HEK293 (cell line): ENCODE results near the gene FEZF2.

ENCODE experiments used
- CTCF ChIA-PET: fragments of 350-600 bp; formaldehyde crosslinking; extraction: SDS; loops from one replicate; lab custom pipeline; 2021; ENCODE audit warnings: antibody characterized with exemption; lab: Yijun Ruan, JAX
- POLR2A ChIA-PET: fragments of 300-600 bp; formaldehyde crosslinking; extraction: SDS; loops from one replicate; lab custom pipeline; 2020; ENCODE audit warnings: antibody characterized with exemption, inconsistent platforms; lab: Yijun Ruan, JAX
- H3K27ac ChIP-seq: fragments of 200-500 bp; sonication (Bioruptor generic); 2 replicates; pipeline ENCODE4 v1.5.1; 2014; ENCODE audit warnings: low read depth, low read length, control low read depth, inconsistent platforms; ENCODE audit errors: extremely low read depth
- H3K36me3 ChIP-seq, 2 experiments: fragments of 200-500 bp in 1 of 2; sonication (Bioruptor generic) in 1 of 2; 1 replicate in 1 of 2; 2 replicates in 1 of 2; pipeline ENCODE4 v1.5.1; 2014 to 2017; ENCODE audit warnings: inconsistent platforms in 2 of 2, low read length in 2 of 2; ENCODE audit not compliant: control insufficient read depth in 2 of 2, insufficient read depth in 1 of 2
- H3K4me1 ChIP-seq: fragments of 200-500 bp; sonication (Bioruptor generic); 2 replicates; pipeline ENCODE4 v1.5.1; 2014; ENCODE audit warnings: mild to moderate bottlenecking, low read length, inconsistent platforms; ENCODE audit not compliant: control insufficient read depth, insufficient read depth
- H3K4me3 ChIP-seq: 2 replicates; pipeline ENCODE4 v1.5.1; 2011; ENCODE audit warnings: low read depth, mild to moderate bottlenecking, control low read depth, low read length, moderate library complexity
- H3K9me3 ChIP-seq: fragments of 200-500 bp; sonication (Bioruptor generic); 2 replicates; pipeline ENCODE4 v1.5.1; 2014; ENCODE audit warnings: low read depth, low read length, inconsistent platforms; ENCODE audit not compliant: control insufficient read depth, insufficient read depth
- BCL11B ChIP-seq: fragments of 450-650 bp; formaldehyde crosslinking; IDR thresholded peaks from 2 replicates; pipeline ENCODE4 v1.5.1; 2016; ENCODE audit warnings: low read depth, missing biosample characterization, missing genetic modification characterization
- GFI1B ChIP-seq: fragments of 450-650 bp; formaldehyde crosslinking; IDR thresholded peaks from 2 replicates; pipeline ENCODE4 v1.5.1; 2016; ENCODE audit warnings: missing biosample characterization, missing genetic modification characterization
- GLI2 ChIP-seq: fragments of 450-650 bp; formaldehyde crosslinking; IDR thresholded peaks from 2 replicates; pipeline ENCODE4; 2017; ENCODE audit warnings: missing biosample characterization, missing genetic modification characterization, low read depth, borderline replicate concordance
- KLF7 ChIP-seq: fragments of 450-650 bp; formaldehyde crosslinking; IDR thresholded peaks from 2 replicates; pipeline ENCODE4 v1.5.1; 2016; ENCODE audit warnings: missing biosample characterization, missing genetic modification characterization, borderline replicate concordance
- PRDM1 ChIP-seq: fragments of 450-650 bp; formaldehyde crosslinking; IDR thresholded peaks from 2 replicates; pipeline ENCODE4; 2016; ENCODE audit warnings: missing biosample characterization, missing genetic modification characterization
- ZBTB21 ChIP-seq: fragments of 450-650 bp; formaldehyde crosslinking; IDR thresholded peaks from 2 replicates; pipeline ENCODE4 v1.5.1; 2017; ENCODE audit warnings: missing biosample characterization, missing genetic modification characterization
- ZFP3 ChIP-seq: fragments of 450-650 bp; formaldehyde crosslinking; IDR thresholded peaks from 2 replicates; pipeline ENCODE4 v1.5.1; 2016; ENCODE audit warnings: low read depth, missing biosample characterization, missing genetic modification characterization
- ZNF114 ChIP-seq: fragments of 450-650 bp; formaldehyde crosslinking; IDR thresholded peaks from 2 replicates; pipeline ENCODE4 v1.5.0; 2017; ENCODE audit warnings: missing biosample characterization, missing genetic modification characterization
- ZNF133 ChIP-seq: fragments of 450-650 bp; formaldehyde crosslinking; IDR thresholded peaks from 2 replicates; pipeline ENCODE4 v1.5.1; 2016; ENCODE audit warnings: missing biosample characterization, missing genetic modification characterization
- ZNF174 ChIP-seq: fragments of 450-650 bp; formaldehyde crosslinking; IDR thresholded peaks from 2 replicates; pipeline ENCODE4 v1.5.0; 2017; ENCODE audit warnings: missing biosample characterization, mild to moderate bottlenecking, missing genetic modification characterization
- ZNF18 ChIP-seq: fragments of 450-650 bp; formaldehyde crosslinking; IDR thresholded peaks from 2 replicates; pipeline ENCODE4 v1.5.1; 2016; ENCODE audit warnings: missing biosample characterization, missing genetic modification characterization
- ZNF23 ChIP-seq: fragments of 450-650 bp; formaldehyde crosslinking; IDR thresholded peaks from 2 replicates; pipeline ENCODE4 v1.5.1; 2016; ENCODE audit warnings: missing biosample characterization, missing genetic modification characterization, borderline replicate concordance
- ZNF280C ChIP-seq: fragments of 450-650 bp; formaldehyde crosslinking; IDR thresholded peaks from 2 replicates; pipeline ENCODE4 v1.5.1; 2016; ENCODE audit warnings: missing biosample characterization, missing genetic modification characterization
- ZNF292 ChIP-seq: fragments of 450-650 bp; formaldehyde crosslinking; IDR thresholded peaks from 2 replicates; pipeline ENCODE4 v1.5.1; 2016; ENCODE audit warnings: low read depth, missing biosample characterization, missing genetic modification characterization, borderline replicate concordance
- ZNF391 ChIP-seq: fragments of 450-650 bp; formaldehyde crosslinking; IDR thresholded peaks from 2 replicates; pipeline ENCODE4 v1.5.1; 2016; ENCODE audit warnings: low read depth, missing biosample characterization, missing genetic modification characterization, borderline replicate concordance
- ZNF394 ChIP-seq: fragments of 450-650 bp; formaldehyde crosslinking; IDR thresholded peaks from 2 replicates; pipeline ENCODE4 v1.5.1; 2016; ENCODE audit warnings: missing biosample characterization, missing genetic modification characterization, mild to moderate bottlenecking, moderate library complexity, borderline replicate concordance
- ZNF423 ChIP-seq: fragments of 450-650 bp; formaldehyde crosslinking; IDR thresholded peaks from 2 replicates; pipeline ENCODE4 v1.5.1; 2016; ENCODE audit warnings: missing biosample characterization, missing genetic modification characterization
- ZNF449 ChIP-seq: fragments of 450-650 bp; formaldehyde crosslinking; IDR thresholded peaks from 2 replicates; pipeline ENCODE4 v1.5.1; 2017; ENCODE audit warnings: missing biosample characterization, mild to moderate bottlenecking, missing genetic modification characterization, moderate library complexity
- ZNF521 ChIP-seq: fragments of 450-650 bp; formaldehyde crosslinking; IDR thresholded peaks from 2 replicates; pipeline ENCODE4 v1.5.1; 2017; ENCODE audit warnings: missing biosample characterization, mild to moderate bottlenecking, missing genetic modification characterization
- ZNF529 ChIP-seq: fragments of 450-650 bp; formaldehyde crosslinking; IDR thresholded peaks from 2 replicates; pipeline ENCODE4 v1.5.1; 2017; ENCODE audit warnings: missing genetic modification characterization, missing biosample characterization; ENCODE audit not compliant: insufficient replicate concordance
- ZNF560 ChIP-seq: fragments of 450-650 bp; formaldehyde crosslinking; IDR thresholded peaks from 2 replicates; pipeline ENCODE4 v1.5.1; 2017; ENCODE audit warnings: missing biosample characterization, missing genetic modification characterization, borderline replicate concordance
- ZNF561 ChIP-seq: fragments of 450-650 bp; IDR thresholded peaks from 2 replicates; pipeline ENCODE4 v1.5.1; 2018; ENCODE audit warnings: missing biosample characterization, missing genetic modification characterization, borderline replicate concordance
- ZNF596 ChIP-seq: fragments of 450-650 bp; IDR thresholded peaks from 2 replicates; pipeline ENCODE4 v1.5.0; 2018; ENCODE audit warnings: missing biosample characterization, mild to moderate bottlenecking, missing genetic modification characterization, moderate library complexity
- ZNF664 ChIP-seq: fragments of 450-650 bp; formaldehyde crosslinking; IDR thresholded peaks from 2 replicates; pipeline ENCODE4 v1.5.1; 2016; ENCODE audit warnings: missing biosample characterization, missing genetic modification characterization
- ZNF792 ChIP-seq: fragments of 450-650 bp; formaldehyde crosslinking; IDR thresholded peaks from 2 replicates; pipeline ENCODE4 v1.5.1; 2016; ENCODE audit warnings: missing biosample characterization, missing genetic modification characterization
- ZSCAN30 ChIP-seq: fragments of 450-650 bp; IDR thresholded peaks from 2 replicates; pipeline ENCODE4 v1.5.1; 2018; ENCODE audit warnings: missing biosample characterization, mild to moderate bottlenecking, missing genetic modification characterization, moderate library complexity
- TF ChIP-seq, protein P1 (sequence below): fragments of 450-650 bp; formaldehyde crosslinking; IDR thresholded peaks from 2 replicates; pipeline ENCODE4 v1.5.1; 2016; ENCODE audit warnings: missing biosample characterization, missing genetic modification characterization
- TF ChIP-seq, protein P2 (sequence below): fragments of 450-650 bp; IDR thresholded peaks from 2 replicates; pipeline ENCODE4 v1.5.1; 2018; ENCODE audit warnings: missing biosample characterization, missing genetic modification characterization
- TF ChIP-seq, protein P3 (sequence below): sonication (generic); formaldehyde crosslinking; IDR thresholded peaks from 2 replicates; pipeline ENCODE4 v1.8.1; 2022; ENCODE audit warnings: mild to moderate bottlenecking, moderate library complexity, missing genetic modification reagents

FEZF2 gene

DNA sequence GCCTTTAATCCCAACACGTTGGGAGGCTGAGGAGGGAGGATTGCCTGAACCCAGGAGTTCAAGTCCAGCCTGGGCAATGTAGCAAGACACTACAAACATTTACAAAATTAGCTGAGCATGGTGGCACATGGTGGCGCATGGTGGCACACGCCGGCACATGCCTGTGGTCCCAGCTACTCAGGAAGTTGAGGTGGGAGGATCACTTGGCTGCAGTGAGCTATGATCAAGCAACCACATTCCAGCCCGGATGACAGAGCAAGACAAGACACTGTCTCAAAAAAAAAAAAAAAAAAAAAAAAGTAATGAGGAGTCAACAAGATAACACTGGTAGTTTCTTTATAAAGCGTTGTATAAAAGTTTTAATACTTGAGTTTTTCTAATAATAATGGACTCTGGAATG is 10.1 kb downstream of the FEZF2 start:
- no peak overlapping the region for H3K4me3 ChIP-seq
- no peaks in the 10 kb centered on the region for H3K36me3 ChIP-seq
- TF ChIP-seq ZNF174 (tag by site-specific recombination) (no peak), KLF7 (no peak), ZNF449 (tag by site-specific recombination) (no peak), ZNF561 (tag by site-specific recombination) (no peak), PRDM1 (no peak), ZNF18 (tag by site-specific recombination) (no peak), ZNF560 (no peak), ZNF114 (no peak), ZNF792 (no peak), ZNF394 (tag by site-specific recombination) (no peak), ZNF596 (no peak), ZNF280C (tag by site-specific recombination) (no peak), ZNF292 (tag by site-specific recombination) (no peak), ZNF423 (no peak), ZNF391 (no peak), ZNF521 (tag by site-specific recombination) (no peak), BCL11B (tag by site-specific recombination) (no peak), ZNF23 (tag by site-specific recombination) (no peak), ZBTB21 (tag by site-specific recombination) (no peak)
- TF ChIP-seq, protein P1, sequence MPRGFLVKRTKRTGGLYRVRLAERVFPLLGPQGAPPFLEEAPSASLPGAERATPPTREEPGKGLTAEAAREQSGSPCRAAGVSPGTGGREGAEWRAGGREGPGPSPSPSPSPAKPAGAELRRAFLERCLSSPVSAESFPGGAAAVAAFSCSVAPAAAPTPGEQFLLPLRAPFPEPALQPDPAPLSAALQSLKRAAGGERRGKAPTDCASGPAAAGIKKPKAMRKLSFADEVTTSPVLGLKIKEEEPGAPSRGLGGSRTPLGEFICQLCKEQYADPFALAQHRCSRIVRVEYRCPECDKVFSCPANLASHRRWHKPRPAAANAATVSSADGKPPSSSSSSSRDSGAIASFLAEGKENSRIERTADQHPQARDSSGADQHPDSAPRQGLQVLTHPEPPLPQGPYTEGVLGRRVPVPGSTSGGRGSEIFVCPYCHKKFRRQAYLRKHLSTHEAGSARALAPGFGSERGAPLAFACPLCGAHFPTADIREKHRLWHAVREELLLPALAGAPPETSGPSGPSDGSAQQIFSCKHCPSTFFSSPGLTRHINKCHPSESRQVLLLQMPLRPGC (tag by site-specific recombination): no peak
- POLR2A ChIA-PET: no interaction called here
- H3K9me3 ChIP-seq: no peaks in the 10 kb centered on the region
- no peaks in the 10 kb centered on the region for H3K4me1 ChIP-seq
- H3K27ac ChIP-seq: no peak overlapping the region
- CTCF ChIA-PET: no interaction called here

DNA sequence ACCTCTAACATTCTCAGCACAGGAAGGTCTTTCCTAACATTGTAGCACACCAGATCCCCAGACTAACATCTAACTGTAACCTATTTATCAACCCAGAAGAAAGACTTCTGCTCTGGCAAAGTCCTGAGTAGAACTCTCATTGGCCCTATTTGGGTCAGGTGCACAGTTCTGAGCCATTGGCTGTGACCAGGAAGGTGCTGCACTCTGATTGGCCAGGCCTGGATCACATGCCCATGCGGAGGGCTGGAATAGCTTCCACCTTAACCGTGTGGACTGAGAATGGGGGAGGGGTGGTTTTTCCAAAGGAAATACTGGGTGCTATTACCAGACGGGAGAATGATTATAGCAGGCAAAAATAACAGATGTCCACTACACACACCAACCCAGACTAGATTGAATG is 11.5 kb downstream of the FEZF2 start:
- Histone ChIP-seq H3K4me3 (no peak overlapping the region), H3K27ac (no peak overlapping the region), H3K4me1 (no peaks in the 10 kb centered on the region), H3K9me3 (no peaks in the 10 kb centered on the region), H3K36me3 (no peaks in the 10 kb centered on the region)
- ChIA-PET POLR2A (no interaction called here), CTCF (no interaction called here)
- no peak for TF ChIP-seq ZFP3 (tag by site-specific recombination)
- TF ChIP-seq, protein P2, sequence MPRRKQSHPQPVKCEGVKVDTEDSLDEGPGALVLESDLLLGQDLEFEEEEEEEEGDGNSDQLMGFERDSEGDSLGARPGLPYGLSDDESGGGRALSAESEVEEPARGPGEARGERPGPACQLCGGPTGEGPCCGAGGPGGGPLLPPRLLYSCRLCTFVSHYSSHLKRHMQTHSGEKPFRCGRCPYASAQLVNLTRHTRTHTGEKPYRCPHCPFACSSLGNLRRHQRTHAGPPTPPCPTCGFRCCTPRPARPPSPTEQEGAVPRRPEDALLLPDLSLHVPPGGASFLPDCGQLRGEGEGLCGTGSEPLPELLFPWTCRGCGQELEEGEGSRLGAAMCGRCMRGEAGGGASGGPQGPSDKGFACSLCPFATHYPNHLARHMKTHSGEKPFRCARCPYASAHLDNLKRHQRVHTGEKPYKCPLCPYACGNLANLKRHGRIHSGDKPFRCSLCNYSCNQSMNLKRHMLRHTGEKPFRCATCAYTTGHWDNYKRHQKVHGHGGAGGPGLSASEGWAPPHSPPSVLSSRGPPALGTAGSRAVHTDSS (tag by site-specific recombination): no peak
- TF ChIP-seq GFI1B (tag by site-specific recombination): no peak
- no peak for TF ChIP-seq GLI2 (tag by site-specific recombination)
- TF ChIP-seq, protein P3, sequence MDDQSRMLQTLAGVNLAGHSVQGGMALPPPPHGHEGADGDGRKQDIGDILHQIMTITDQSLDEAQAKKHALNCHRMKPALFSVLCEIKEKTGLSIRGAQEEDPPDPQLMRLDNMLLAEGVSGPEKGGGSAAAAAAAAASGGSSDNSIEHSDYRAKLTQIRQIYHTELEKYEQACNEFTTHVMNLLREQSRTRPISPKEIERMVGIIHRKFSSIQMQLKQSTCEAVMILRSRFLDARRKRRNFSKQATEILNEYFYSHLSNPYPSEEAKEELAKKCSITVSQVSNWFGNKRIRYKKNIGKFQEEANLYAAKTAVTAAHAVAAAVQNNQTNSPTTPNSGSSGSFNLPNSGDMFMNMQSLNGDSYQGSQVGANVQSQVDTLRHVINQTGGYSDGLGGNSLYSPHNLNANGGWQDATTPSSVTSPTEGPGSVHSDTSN (CRISPR knock-in tag): no peak
- TF ChIP-seq ZNF529 (tag by site-specific recombination): no peak
- TF ChIP-seq ZSCAN30: no peak
- no peak for TF ChIP-seq ZNF133 (tag by site-specific recombination)
- no peak for TF ChIP-seq ZNF394 (tag by site-specific recombination)
- TF ChIP-seq ZNF664: no peak
